OCI-M2 (cell line): ENCODE results near the gene RHBDF1.
A peak's percentile ranks its signal among the peaks of the same experiment; 100 is the strongest.

Experiments used
- DNase-seq: peaks from one replicate; lab custom pipeline; 2025; ENCODE audit not compliant: unreplicated experiment; lab: John Stamatoyannopoulos, UW

Gene RHBDF1

DNA sequence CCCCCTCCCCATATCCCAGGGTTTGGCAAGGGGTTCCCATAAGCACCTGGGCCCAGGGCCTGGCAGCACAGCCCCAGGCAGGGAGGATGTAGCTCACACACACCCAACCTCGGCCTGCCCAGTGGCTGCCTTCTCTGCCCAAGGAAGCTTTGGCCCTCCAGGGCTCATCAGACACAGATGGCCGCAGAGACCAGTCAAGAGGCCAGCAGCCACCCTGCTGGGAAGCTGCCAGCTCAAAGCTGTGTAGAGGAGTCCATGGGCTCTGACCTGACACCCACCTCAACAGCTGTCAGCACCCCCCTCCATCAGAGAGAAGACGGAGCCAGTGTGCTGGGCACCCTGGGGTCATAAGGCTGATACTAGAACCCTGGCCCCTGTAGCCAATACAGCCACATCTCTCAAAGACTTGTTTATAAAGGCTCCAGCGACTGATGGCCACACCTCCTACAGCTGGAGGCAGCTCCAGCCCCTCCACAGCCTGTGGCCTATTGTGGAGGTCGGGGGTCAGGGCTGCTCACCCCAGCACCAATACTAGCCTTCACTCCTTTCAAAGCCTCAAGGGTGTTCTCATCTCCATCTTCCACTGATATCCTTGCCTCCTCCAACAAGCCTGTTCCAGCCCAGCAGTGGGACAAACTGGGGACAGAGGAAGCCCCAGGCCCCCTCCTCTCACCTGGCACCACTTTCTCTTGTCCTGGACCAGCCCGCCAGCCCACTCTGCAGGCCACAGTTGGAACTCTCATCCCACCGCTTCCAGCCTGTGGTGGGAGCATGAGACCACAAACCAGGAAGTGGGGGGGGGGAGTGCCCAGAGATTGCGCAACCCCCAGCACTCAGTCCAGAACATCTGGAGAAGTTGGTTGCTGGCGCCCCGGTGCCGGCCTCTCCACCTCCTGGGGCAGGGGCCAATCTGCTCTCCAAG is 3.4 kb upstream of the RHBDF1 start:
- peak; percentile 20 for DNase-seq

DNA sequence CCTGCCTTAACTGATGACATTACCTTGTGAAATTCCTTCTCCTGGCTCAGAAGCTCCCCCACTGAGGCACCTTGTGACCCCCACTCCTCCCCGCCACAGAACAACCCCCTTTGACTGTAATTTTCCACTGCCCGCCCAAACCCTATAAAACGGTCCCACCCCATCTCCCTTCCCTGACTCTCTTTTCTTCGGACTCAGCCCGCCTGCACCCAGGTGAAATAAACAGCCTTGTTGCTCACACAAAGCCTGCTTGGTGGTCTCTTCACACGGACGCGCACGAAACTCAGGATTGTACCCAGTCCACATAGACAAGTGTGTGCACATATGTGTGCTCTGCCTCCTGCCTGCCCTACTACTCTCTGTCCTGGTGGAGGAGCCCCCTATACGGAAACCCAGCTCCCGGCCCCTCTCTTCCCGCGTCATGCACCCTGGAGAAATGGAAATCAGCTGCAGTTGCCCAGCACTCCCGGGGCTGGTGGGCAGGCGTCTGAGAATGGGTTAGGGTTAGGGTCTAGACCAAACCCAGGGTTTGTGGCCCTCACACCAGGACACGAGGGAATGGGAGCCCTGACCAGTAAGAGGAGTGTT is 2.4 kb upstream of the RHBDF1 start:
- no peak for DNase-seq

DNA sequence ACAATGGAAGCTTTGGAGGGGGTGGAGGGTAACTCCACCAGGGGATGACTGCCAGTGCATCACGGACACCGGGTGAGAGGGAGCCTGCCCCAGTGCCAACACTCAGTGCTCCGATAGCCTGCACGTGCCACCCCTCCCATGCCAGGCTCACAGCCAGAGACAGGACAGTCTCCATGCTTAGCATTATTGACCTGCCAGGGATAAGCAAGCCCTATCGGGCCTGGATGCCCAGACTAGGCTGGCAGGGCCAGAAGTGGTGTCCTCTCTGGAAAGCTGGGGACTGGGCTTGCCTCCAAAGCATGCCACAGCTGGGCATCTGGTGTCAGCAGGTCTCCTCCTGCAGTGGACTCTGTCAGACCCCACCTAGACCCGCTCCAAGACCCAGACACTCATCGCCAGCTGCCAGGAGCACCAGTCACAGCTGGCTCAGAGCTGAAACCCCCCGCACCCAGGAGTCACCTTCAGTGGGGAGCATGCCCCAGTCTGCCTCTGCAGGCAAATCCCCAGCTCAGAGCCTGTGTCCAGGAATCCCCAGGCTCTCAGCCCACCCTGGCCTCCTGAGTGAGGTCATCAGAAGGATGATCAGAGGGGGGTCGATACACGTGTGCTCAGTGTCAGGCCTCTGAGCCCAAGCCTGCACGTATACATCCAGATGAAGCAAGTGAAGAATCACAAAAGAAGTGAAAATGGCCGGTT is 1.8 kb upstream of the RHBDF1 start:
- DNase-seq, result no peak

DNA sequence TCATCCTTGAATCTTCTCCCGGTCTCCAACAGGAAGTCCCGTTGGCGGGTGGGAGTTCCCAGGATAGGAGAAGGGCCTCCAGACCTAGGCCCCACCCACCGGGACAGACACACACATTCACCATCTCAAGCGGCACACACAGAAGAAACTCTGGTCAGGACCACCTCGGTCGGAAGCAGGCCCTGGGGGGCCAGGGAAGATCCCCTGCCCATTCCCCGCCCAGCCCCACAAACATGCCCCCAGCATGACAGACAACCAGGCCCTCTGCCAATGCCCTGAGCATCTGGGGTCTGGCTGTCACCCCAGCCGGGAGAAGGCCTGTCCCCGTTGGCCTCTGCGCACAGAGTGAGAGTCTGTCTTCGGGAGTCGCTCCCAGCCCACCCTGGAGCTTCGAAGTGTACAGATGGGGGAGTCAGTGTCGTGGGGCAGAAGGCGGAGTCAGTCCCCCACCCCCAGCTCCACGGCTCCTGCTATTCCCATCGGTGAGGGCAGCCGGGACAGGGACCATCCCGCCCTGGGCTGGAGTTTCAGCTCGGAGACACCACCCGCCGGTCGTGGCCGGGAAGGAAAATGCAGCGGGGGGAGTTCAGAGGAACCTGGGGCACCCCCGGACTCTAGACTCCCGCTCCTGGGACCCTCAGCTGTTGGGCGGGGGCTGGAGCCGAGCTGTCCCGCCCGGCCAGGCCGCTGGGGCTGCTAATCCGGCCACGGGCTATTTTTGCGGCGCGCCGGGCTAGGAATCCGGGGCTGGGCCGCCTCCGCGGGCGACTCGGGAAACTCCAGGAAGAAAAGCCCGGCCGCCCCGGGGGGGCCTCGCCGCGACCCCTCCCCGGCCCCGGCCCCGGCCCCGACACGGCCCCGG is 660 bp downstream of the RHBDF1 start:
- DNase-seq, result no peak

DNA sequence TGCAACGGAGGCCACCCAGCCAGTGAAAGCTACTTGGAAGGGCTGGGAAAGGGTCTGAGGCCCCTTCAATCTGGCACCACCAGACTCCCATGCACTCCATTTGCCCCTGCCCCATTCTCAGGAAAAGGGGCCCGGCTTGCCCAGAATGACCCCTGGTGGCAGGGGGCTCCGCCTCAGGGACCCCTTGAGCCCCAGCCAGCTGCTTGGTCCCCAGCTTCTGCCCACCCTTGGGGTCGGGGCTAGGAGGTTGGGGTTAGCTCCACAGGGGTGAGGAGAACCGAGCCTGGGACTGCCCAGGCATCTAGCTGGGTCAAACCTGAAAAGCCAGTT is 1.3 kb downstream of the RHBDF1 start:
- no peak for DNase-seq

DNA sequence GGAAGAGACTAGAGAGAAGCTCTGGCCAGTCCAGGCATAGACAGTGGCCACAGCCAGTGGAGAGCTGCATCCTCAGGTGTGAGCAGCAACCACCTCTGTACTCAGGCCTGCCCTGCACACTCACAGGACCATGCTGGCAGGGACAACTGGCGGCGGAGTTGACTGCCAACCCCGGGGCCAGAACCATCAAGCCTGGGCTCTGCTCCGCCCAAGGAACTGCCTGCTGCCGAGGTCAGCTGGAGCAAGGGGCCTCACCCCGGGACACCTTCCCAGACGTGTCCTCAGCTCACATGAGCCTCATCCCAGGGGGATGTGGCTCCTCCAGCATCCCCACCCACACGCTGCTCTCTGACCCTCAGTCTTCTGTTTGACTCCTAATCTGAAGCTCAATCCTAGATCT is 3.2 kb downstream of the RHBDF1 start:
- DNase-seq, result no peak

DNA sequence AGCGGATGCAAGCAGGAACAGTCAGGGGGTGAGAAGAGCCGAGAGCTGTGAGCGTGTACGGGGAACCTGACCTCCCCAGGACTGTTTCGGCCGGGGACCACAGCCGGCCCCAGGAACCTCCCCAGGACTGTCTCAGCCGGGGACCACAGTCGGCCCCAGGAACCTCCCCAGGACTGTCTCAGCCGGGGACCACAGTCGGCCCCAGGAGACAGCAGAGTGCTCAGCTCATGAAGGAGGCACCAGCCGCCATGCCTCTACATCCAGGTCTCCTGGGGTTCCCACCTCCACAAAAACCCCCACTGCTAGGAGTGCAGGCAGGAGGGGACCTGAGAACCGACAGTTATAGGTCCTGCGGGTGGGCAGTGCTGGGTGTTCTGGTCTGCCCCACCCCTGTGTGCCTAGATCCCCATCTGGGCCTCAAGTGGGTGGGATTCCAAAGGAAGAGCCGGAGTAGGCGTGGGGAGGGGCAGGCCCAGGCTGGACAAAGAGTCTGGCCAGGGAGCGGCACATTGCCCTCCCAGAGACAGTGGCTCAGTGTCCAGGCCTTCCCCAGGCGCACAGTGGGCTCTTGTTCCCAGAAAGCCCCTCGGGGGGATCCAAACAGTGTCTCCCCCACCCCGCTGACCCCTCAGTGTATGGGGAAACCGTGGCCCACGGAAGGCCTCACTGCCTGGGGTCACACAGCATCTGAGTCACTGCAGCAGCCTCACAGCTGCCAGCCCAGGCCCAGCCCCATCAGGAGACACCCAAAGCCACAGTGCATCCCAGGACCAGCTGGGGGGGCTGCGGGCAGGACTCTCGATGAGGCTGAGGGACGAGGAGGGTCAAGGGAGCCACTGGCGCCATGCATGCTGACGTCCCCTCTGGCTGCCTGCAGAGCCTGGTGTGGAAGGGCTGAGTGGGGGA is 4.3 kb downstream of the RHBDF1 start:
- no peak for DNase-seq

DNA sequence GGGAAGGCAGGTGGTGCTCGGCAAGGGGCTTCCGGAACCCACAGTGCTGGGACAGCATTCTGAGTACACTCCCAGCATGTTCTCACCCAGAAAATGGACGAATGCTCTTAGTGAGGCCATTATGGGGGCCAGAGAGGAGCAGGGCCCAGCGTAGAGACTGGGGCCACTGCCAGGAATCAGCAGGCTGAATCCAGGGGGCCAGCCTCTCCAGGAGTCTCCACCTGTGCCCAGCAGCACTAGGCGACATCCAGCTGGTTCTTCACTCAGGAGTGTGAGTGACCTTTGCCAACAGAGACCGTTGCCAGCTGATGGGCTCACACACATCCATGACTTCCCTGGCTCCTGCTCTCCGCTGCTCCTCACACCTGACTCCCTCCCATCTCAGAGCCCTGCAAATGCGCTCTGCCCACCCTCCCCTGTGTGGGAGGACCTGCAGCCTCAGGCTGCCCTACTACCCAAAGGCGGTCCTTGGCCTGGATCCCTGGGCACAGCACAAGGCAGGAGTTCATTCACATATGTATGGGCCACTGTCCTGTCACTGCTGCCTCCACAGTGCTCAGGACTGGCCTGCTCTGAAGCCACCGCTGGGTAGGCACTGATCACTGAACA is 5.1 kb downstream of the RHBDF1 start:
- no peak for DNase-seq

DNA sequence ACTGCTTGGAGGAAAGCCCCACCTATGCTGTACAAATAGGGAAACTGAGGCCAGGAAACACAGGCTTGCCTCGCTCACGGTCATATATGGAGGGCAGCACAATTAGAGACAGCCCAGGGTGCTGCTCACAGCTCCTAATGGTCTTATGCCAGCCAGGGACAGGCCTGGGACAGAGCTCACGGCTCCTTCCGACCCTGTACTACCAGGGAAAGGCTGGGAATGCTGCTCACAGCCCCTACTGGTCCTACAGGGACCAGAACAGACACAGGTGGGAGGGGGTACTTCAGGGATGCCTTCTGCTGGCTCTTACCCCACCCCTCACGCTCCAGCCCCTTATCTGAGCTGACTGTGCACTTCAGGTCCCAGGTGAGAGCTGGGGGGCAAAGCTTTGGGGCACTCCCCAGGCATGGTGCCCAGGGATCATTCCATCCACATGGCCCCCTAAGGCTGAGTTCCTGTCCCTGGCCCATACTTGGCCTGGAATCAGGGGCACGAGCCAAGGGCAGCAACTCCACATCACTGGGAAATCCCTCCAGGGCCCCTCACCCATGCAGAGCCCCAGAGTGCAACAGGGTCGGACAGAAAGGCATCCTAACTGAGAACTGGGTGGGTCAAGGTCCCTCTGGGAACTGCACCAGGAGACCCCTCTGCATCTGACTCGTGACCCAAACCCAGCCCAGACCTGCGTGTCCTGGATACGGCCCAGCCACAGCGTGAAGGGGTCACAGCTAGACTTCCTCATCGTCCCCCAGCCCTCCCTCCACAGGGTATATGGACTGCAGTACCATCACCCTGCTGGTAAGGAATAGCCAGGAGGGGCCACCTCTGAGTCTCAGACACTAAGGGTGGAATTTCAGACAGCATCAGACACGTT is 5.9 kb downstream of the RHBDF1 start:
- DNase-seq, result no peak

DNA sequence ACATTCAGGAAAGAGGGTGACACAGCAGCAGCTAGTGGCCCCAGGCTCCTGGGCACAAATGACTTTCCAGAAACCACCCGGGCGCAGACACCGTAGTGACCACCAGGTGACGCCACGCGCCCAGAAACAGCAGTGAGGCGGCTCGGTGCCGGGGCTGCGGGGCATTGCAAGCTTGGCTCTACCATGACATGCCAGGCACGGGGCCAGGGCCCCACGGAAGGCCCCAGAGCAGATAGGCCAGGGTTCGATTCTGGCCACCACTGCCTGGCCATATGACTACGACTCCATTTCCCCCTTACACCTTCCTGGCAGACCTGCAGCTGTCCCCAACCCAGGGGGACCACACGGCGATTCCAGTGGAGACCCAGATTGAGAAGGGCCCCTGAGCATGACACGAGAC is 6.7 kb downstream of the RHBDF1 start:
- DNase-seq, result peak; percentile 25

DNA sequence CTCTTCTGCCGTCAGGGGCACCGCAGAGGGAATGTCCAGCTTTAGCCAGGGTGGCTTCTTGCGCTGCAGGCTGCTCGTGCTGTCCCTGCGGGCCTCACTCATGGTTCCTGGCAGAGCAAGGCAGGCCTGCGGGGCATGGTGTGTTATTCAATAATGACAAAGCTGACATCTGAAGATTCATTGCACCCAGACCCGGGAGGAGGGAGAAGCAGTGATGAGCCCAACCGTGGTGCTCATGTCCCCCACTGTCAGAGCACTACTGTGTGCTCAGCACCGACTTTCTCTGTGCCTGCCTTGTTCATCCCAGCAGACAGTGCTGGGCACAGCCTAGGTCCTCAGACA is 7.5 kb downstream of the RHBDF1 start:
- no peak for DNase-seq

DNA sequence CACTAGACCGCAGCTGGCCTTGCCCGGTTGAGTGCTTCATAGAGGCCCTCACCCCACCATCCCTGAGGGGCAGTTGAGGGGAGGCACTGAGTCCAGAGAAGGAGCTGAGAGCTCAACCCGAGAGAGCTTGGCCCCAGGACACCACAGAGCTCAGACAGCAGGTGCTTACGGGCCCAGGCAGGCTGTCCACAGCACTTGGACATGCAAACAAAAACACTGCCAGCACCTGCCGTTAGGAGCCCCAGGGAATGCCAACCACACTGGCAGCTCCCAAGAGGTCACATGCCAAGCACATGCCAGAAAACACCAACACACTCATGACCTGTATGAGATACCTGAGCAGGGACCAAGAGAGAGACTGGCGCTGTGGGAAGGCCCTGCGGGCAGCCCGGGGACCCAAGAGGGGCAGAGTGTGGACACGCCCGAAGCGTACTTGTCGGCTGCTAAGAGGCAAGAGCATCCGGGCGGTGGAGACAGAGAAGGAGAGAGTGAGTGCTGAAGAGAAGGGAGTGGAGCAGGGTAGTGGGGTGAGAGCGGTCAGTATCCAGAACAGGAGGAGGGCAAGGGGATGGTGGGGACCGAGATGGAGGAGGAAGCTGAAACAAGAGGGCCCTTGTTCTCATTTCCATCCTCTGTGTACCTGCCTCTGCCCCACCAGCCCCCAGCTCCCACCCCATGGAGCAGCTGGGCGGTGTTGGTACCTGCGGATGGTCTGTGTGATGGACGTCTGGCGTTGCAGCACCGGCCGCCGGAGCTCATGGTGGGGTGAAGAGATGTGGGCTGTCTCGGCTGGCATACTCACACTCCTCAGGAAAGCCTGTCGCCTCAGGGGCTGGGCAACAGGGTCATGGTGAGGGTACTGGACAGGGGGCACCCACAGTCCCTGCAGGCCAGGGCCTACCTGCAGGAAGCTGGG is 8.2 kb downstream of the RHBDF1 start:
- DNase-seq, result no peak

DNA sequence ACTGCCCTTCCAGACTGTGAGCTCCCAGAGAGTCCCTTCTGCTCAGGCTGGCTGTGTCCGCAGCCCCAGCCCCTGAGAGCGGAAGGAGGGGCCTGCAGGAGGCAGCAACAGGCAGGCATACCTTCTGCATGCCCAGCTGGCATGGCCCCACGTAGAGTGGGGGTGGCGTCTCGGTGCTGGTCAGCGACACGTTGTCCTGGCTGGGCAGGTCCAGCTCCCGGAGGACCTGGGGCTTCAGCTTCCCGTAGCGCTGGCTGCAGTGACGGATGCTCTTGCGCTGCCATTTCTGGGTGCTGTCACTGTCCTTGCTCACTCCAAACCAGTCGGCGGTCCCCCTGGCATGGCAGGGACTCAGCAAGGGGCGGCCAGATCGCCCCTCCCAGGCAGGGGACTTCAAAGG is 9.0 kb downstream of the RHBDF1 start:
- DNase-seq, result no peak

DNA sequence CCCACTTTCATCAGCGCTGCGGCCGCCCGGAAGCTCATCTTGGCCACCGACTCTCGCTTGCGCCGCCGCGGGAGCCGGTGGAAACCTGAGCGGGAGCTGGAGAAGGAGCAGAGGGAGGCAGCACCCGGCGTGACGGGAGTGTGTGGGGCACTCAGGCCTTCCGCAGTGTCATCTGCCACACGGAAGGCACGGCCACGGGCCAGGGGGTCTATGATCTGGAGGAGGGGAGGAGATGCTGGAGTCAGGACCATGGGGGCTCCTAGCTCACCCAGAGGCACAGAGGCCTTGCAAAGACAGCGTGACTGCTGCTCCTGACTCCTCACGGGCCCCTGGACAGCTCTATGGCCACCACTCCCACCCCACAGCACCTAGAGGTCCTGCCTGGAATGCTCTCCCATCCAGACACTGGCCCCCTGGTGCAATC is 9.5 kb downstream of the RHBDF1 start:
- DNase-seq, result no peak

DNA sequence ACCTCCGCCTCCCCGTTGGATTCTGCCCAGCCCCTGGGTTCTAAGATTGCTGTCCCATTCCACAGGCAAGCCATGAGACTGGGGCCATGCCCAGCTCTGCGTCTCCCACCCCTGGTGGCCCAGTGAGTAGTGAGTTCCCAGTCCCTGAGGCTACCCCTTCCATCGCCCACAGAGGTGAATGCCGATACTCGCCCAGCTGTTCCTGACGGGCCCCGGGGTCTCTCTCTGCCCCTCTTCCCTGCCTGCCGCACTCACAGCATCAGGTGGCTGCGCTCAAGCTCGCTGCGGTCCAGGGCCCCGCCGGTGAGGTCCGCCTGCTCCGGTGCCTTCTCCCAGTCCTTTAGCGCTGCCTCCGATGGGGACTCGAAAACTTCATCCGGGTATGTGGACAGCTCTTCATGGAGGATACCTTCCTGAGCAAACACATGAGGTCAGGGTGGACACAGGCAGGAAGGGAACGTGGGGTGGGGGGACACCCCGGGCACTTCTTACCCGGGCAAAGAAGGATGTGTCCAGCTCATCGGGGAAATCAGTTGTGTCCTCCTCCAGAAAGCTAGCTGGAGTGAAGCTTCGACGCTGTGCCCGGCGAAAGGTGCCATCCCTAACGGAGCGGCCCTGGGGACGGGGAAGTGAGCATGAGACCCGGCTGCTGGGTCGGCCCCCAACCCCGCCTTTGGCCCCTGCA is 10.0 kb downstream of the RHBDF1 start:
- DNase-seq, result no peak

DNA sequence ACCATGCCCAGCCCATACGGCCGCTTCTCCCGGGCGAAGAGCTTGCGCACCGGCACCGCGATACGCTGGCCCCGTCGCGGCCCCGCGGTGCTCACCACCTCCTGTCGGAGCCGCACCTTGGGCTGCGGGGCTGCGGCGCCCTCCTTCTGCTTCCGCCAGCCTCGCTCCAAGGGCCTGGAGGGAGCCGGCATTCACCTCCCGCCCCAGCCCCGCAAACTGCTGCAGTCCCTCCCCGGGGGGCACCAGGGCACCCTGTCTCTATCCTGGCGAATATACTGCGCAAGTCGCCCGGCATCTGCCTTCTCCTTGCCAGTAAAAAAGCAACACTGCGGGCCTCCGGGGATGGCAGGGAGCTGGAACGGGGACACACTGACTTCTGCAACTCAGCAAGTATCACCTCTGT is 10.6 kb downstream of the RHBDF1 start:
- DNase-seq, result no peak
